GM06990 (cell line): ENCODE results near the gene GIT1.

Experiments used
- DNase-seq: peaks from one replicate; pipeline ENCODE4 v3.0.0-alpha.2; 2011; ENCODE audit not compliant: insufficient read length; ENCODE audit errors: extremely low read depth
- H3K27me3 ChIP-seq: replicated peaks from 2 replicates; pipeline ENCODE4 v1.6.0; 2011; ENCODE audit warnings: low read length; ENCODE audit not compliant: control insufficient read depth, insufficient read depth
- H3K36me3 ChIP-seq: 2 replicates; pipeline ENCODE4 v1.5.1; 2011; ENCODE audit warnings: low read length; ENCODE audit not compliant: control insufficient read depth, insufficient read depth
- H3K4me3 ChIP-seq: replicated peaks from 2 replicates; pipeline ENCODE4 v1.5.1; 2011; ENCODE audit warnings: low read depth, mild to moderate bottlenecking, control low read depth, low read length
- TF ChIP-seq, protein P1 (sequence below): IDR thresholded peaks from 2 replicates; pipeline ENCODE4 v1.5.1; 2011; ENCODE audit warnings: low read length, control low read depth, mild to moderate bottlenecking, inconsistent platforms; ENCODE audit not compliant: insufficient read depth, poor library complexity, severe bottlenecking

The GIT1 gene

DNA sequence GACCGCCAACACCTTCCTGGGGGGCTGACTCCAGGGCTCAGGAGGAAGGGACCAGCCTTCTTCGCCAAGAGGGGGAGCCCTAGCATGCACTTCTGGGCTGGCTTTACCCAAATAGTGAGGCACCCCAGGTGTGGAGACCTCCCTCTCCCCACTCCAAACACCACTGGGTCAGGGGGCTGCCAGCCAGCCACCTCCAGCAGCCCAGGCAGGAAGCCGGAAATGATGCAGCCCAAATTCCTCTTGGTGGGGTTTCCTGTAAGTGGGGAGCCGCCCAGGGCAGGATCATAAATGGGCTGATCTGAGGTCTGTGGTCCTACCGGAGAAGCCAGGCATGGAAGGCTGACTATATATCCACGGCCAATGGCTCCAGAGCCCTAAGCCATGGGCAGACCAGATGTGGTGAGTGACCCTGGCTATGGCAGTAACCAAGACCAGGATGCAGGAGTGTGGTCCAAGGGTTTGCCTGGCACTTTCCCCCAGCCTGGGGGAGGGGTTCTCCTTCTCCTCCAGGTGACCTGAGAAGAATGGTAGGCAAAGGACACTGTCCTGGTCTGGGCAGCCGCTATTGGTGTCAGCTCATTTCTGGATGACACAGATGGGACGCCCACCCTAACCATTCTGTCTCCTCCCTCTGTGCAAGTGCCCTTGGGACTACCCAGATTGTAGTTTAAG lies 4.2 kb downstream of the GIT1 start:
- H3K36me3 ChIP-seq, result peaks cover 11% of the 10 kb centered on the region
- DNase-seq, result no peak
- no peak overlapping the region for H3K4me3 ChIP-seq
- H3K27me3 ChIP-seq, result no peaks in the 10 kb centered on the region
- TF ChIP-seq, protein P1, sequence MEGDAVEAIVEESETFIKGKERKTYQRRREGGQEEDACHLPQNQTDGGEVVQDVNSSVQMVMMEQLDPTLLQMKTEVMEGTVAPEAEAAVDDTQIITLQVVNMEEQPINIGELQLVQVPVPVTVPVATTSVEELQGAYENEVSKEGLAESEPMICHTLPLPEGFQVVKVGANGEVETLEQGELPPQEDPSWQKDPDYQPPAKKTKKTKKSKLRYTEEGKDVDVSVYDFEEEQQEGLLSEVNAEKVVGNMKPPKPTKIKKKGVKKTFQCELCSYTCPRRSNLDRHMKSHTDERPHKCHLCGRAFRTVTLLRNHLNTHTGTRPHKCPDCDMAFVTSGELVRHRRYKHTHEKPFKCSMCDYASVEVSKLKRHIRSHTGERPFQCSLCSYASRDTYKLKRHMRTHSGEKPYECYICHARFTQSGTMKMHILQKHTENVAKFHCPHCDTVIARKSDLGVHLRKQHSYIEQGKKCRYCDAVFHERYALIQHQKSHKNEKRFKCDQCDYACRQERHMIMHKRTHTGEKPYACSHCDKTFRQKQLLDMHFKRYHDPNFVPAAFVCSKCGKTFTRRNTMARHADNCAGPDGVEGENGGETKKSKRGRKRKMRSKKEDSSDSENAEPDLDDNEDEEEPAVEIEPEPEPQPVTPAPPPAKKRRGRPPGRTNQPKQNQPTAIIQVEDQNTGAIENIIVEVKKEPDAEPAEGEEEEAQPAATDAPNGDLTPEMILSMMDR, result peak; percentile 76

DNA sequence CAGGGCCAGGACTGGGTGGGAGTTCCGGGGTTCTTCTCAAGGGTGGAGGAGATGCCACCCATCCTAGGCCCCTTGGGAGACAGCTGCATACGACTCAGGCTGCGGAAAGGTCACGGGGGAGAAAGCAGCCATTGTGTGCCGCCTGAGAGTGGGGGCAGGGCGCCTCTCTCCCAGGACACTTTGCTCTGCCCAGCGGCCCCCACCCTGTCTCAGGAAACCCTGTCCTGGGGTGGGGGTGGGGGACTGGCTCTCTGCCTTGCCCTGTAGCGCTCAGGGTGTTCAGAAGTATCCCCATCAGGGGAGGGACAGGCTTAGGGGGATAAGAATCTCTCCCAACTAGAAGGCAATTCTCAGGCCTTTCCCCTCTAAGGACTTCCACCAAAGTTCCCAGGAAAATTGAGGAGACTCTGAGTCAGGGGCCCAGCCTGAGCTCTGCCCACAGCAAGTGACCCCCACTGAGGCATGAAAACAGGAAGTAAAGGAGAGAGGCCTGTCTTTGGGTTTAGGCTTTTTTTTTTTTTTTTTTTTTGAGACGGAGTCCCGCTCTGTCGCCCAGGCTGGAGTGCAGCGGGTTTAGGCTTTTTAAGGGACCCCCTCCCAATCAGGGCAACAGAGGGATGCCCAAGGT lies 4.9 kb downstream of the GIT1 start:
- Histone ChIP-seq H3K27me3 (no peaks in the 10 kb centered on the region), H3K36me3 (peaks cover 15% of the 10 kb centered on the region), H3K4me3 (no peak overlapping the region)
- TF ChIP-seq, protein P1, result no peak
- no peak for DNase-seq

DNA sequence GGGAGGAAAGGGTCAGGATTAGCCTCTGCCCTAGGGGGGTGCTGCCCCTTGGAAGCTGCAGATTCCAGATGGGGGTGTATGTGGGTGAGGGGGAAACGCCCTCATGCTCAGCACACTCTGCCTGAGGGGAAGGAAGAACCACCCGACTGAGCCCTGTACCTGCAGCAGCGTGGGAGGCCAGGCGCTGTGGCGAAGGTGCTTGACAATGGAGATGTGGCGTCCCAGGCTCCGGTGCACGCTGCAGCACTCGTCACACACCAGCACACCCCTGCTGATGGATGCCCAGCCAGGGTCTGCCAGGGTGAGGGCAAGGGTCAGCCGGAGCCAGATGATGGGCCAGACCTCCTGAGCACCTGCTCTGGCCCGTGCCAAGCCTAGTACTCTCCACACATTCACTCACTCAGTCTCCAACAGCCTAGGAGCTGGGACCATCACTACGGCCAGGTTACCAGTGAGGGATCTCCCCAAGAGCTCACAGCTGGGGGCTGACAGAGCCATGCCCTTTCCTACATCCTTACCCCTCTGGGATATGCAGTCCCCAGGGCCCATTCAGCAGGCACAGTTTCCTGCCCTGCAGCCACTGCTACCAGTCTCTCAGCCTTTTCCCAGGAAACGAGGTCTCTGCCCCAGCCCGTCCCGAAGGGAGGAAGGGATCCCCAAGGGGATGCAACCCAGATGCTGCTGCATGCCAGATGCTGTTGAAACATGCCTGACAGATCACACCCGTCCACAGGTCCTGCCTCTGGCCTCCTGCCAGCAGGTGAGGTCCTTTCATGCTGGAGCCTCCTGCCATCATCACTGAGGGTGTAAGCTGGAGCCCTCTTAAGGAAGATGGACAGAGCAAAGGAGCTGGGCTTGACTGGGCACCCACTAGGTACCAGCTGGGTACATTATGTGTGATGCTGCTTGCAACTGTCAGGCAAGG lies 5.9 kb downstream of the GIT1 start:
- peaks cover 15% of the 10 kb centered on the region for H3K36me3 ChIP-seq

DNA sequence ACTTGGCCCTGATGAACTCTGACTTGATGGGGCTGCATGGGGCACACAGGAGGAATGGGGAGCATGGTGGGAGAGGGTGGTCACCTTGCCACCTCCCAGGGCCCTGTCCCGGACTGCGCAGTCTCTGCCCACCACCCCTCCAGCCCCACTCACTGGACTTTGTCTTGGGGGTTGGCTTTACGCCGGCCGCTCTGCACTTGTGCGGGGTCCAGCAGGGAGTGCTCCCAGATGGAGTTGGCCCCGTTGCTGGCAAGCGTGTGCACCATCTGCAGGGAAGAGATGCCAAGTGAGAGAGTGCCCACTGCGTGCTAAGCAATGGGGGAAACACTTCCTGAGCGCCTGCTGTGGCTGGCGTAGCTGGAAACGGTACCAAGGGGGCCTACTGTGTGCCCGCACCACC lies 6.7 kb downstream of the GIT1 start:
- Histone ChIP-seq H3K4me3 (no peak overlapping the region), H3K27me3 (no peaks in the 10 kb centered on the region), H3K36me3 (peaks cover 18% of the 10 kb centered on the region)
- TF ChIP-seq, protein P1, result no peak
- DNase-seq, result no peak

More for the DNA sequence above, 5.9 kb downstream of the GIT1 start:
- Histone ChIP-seq H3K27me3 (no peaks in the 10 kb centered on the region), H3K4me3 (no peak overlapping the region)
- no peak for DNase-seq
- TF ChIP-seq, protein P1, result no peak

DNA sequence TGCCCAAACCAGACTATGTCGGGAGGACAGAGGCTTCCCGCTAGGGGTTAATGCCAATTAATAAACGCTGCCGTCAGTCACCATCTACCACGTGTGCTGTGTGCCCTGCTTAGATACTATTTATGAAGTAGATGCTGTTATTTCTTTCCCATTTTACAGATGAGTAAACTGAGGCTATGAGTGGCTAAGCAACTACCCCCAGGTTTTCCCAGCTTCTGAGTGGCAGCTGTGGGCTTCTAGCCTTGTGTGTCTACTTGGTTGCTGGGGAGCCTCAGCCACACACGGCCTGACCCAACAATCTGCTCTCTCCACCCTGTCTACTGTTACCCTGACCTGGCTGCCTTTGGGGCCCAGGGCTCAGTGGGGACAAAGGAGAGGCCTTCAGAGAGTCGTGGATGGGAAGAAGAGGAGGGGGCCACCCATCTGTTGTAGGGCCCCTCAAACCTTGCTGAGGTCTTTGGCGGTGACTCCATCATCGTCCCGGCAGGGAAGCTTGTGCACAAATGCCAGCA lies 7.1 kb downstream of the GIT1 start:
- Histone ChIP-seq H3K27me3 (no peaks in the 10 kb centered on the region), H3K36me3 (peaks cover 19% of the 10 kb centered on the region), H3K4me3 (no peak overlapping the region)
- TF ChIP-seq, protein P1, result no peak
- DNase-seq, result no peak
